Measurements from ENCODE around the gene KRT17. TPM values are rescaled to one million over a fixed set of nuclear protein-coding genes. Genes with fewer than 3 reads are reported as not detected.

The KRT17 gene
- total RNA-seq, 2 experiments from 2014 or later = not detected

DNA sequence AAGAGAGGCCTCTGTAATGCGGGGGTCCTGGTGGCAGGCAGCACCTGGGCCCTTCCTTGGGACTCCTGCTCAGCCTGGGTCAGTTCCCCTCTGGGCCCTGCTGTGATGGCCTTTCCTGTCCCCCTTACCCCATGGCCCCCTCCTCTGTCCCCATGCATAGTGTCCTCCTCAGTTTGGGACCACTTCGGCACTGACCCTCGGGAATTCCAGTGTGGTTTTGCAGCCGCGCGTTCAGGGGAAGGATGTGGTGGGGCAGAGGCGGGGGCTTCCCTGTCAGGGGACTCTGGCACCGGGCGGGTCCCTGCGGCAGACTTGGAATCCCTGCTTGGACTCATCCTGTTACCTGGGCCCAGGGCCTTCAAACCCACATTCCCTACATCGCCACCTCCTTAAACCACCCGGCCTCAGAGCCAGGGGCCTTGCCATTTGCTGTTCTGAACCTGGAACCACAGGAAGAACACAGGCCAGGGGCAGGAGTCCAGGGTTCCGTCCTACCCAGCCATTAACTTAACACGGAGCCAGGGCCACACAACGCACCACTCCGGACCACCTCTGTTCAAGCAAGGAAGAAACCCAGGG, 32.9 kb upstream of the KRT17 start:
- H3K9me3 Mint-ChIP-seq = no peaks in the 10 kb centered on the region
- no peaks in the 10 kb centered on the region for H3K36me3 Mint-ChIP-seq
- no peaks in the 10 kb centered on the region for H3K27me3 Mint-ChIP-seq
- no peak overlapping the region for H3K27ac Mint-ChIP-seq
- no peaks in the 10 kb centered on the region for H3K4me1 Mint-ChIP-seq
- H3K4me3 Mint-ChIP-seq = no peak overlapping the region
- DNase-seq = no peak

DNA sequence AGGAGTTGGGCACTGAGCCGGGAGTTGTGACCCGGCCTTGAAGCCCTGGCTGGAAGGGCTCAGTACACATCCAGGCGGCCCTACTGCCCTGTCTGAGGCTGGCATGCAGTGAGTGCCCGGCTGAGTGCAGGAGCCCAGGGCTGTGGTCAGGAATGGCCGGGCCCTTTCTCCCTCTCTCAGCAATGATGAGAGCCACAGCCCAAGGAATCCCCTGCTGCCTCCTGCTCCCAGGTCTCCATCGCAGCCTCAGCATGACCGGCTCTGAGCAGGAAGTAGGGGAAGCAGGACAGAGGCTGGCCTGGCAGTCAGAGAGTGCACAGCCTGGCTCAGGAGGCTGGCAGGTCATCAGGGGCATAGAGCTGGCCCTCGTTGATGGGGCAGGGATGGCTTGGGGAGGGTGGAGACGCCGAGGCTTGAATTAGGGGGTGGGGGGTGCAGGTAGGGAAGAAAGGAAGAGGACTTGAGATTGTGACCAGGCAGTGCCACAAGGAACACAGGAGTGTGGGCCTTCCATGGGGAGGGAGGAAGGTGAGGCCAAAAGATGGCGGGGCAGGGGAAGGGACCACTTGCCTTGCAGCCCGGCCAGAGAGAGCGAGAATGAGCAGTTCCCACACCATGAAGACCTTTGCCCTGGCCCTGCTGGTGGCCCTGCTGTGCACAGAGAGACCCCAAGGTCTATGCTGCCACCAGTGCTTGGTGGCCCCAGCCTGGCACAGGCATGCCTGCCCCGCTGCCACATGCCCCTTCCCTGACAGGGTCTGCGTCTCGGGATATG, 32.1 kb upstream of the KRT17 start:
- no peaks in the 10 kb centered on the region for H3K36me3 Mint-ChIP-seq
- H3K27me3 Mint-ChIP-seq = no peaks in the 10 kb centered on the region
- no peak overlapping the region for H3K27ac Mint-ChIP-seq

DNA sequence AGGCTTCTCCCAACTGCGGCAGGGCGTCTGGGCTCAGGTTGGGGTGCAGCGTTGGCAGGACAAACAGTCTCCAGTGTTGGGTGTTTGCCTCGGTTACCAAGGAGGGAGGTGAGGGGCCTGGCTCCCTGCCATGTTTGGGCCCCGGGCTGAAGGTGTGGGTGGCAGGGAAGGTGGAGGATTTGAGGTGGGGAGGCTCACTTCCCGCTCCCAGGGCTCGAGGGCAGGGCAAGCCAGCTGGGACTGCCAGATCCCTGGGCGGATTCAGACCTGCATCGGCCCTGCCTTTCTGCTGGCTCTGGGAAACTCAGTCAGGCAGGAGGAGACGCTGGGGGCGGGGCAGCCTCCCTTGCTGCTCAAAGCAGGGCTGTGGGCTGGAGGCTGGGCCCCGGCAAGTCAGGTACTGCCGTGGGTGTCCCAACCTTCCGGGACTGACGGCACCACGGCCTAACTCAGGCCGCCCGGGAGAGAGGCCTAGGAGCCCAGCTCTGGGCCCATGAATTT, 31.3 kb upstream of the KRT17 start:
- H3K4me3 Mint-ChIP-seq = no peak overlapping the region
- H3K9me3 Mint-ChIP-seq = no peaks in the 10 kb centered on the region
- H3K27ac Mint-ChIP-seq = no peak overlapping the region
- H3K27me3 Mint-ChIP-seq = no peaks in the 10 kb centered on the region
- no peak for DNase-seq
- no peaks in the 10 kb centered on the region for H3K36me3 Mint-ChIP-seq
- no peaks in the 10 kb centered on the region for H3K4me1 Mint-ChIP-seq

More for the DNA sequence above, 32.1 kb upstream of the KRT17 start:
- no peak for DNase-seq
- Mint-ChIP-seq H3K4me3 (no peak overlapping the region), H3K4me1 (no peaks in the 10 kb centered on the region), H3K9me3 (no peaks in the 10 kb centered on the region)

DNA sequence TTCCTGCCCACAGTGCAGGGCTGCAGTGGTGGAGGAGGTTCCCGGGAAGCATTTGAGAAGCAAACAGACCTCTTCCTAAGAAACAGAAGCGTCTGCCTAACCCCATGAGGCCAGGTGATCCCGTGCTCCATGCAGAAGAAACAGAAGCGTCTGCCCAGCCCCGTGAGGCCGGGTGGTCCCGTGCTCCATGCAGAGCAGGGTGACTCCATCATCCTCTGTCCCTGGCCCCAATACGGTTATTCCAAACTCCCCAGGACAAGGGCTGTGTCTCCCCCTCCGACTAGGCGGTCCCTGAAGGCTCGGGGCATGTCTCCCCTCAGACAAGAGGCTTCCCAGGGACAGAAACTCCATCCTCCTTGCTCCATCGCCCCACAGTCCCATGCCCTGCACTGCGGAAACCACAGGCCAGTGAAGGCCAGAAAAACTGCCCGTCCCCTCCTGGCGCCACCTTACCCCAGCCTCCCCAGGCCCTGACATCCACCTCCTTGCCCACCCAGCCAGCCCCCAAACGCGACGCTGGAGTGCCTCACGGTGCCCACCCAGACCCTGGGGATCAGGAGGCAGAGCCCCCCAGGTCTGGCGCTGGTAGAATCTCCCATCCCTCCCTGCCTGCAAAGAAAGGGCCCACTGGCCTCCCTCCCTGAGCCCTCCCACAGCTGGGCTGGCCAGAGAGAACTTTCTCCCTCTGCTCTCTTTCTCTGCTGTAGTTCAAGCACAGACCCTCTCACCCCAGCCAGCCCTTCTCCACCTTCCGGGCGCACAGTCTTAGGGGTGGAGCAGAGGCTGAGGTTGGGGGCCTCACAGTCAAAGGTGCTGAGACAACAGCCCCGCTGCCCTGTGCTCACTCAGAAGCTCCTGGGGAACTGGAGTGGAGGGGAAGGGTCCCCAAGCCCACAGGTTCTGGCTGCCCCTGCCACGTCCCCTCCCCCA, 30.6 kb upstream of the KRT17 start:
- no peaks in the 10 kb centered on the region for H3K36me3 Mint-ChIP-seq
- no peaks in the 10 kb centered on the region for H3K27me3 Mint-ChIP-seq
- no peaks in the 10 kb centered on the region for H3K9me3 Mint-ChIP-seq
- H3K4me3 Mint-ChIP-seq = no peak overlapping the region
- DNase-seq = no peak
- H3K27ac Mint-ChIP-seq = no peak overlapping the region
- H3K4me1 Mint-ChIP-seq = no peaks in the 10 kb centered on the region

DNA sequence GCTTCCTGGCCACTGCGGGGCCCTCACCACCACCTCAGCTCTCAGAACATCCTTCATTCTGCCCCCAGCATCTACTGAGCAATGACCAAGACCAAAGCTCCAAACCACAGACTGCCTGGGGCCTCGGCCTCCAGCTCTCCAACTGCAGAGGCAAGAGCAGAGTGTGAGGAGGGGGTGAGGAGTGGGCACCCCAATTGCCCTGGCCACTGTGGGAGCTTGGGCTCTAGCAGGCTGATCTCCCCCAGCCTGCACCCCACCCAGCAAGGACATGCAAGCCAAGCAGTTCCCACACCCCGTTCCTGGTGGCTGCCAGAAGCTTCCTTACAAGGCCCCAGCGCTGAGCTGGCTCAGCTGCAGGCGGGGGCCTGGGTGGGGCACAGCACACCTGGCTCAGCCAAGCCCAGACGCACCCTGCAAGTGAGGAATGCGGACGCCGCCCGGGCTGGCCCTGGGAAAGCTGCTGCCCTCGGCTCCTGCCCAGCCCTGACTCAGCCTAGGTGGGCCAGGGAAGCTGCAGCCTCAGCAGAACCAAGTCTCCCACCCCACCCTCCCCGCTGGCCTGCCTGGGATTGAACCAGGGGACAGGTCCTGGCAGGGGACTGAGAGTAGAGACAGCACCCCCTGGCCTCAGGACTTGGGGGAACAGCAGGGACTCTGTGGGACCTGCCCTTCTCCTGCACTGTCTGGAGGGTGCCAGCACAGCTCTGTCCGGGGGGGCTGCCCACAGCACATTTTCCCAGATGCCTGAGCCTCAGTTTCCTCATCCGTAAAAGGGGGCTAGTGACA, 29.7 kb upstream of the KRT17 start:
- H3K4me3 Mint-ChIP-seq = no peak overlapping the region
- no peak for DNase-seq
- no peak overlapping the region for H3K27ac Mint-ChIP-seq
- H3K9me3 Mint-ChIP-seq = no peaks in the 10 kb centered on the region
- H3K4me1 Mint-ChIP-seq = no peaks in the 10 kb centered on the region
- no peaks in the 10 kb centered on the region for H3K36me3 Mint-ChIP-seq
- no peaks in the 10 kb centered on the region for H3K27me3 Mint-ChIP-seq

DNA sequence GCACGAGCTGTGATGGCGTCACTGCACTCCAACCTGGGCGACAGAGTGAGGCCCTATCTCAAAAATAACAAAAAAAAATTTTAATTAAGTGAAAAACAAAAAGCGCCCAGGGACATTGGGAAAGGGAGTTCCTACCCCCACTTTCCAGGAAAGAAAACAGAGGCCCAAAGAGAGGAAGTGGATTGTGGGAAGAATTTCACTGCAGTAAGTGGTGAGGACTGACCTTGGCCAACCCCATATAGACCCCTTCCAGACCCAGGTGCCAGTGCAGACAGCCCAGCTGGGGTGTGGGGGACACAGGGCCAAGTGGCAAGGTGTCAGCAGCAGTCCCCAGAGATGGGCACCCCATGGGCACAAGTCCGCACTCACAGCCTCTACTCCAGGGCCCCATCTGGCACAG, 29.0 kb upstream of the KRT17 start:
- H3K9me3 Mint-ChIP-seq = no peaks in the 10 kb centered on the region
- no peak for DNase-seq
- H3K36me3 Mint-ChIP-seq = no peaks in the 10 kb centered on the region
- H3K27me3 Mint-ChIP-seq = no peaks in the 10 kb centered on the region
- H3K4me1 Mint-ChIP-seq = peaks cover 2% of the 10 kb centered on the region
- H3K27ac Mint-ChIP-seq = no peak overlapping the region
- H3K4me3 Mint-ChIP-seq = no peak overlapping the region

DNA sequence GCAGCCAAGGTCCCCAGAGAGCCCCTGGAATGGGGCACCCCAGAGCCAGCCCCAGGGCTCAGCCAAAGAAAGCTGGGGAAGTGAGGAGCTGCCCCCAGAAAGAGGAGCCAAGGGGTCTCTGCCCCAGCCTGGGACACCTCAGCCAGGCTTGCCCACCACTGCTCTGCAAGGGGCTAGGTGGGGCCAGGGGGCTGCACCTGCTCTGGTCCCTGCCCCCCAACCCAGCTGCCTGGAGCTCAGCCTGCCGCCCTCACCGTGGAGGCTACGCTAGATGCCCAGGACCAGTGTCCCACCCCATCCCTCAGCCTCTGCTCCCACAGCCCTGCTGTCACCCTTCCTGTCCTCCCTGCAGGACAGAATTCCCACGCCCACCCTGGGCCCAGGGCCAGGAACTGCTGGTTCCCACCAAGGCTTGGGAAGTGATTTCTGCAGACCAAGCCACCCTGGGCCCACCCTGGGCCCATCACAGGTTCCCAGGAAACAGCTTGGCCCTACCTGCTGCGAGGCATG, 28.1 kb upstream of the KRT17 start:
- no peaks in the 10 kb centered on the region for H3K36me3 Mint-ChIP-seq
- H3K27ac Mint-ChIP-seq = no peak overlapping the region
- no peaks in the 10 kb centered on the region for H3K9me3 Mint-ChIP-seq

DNA sequence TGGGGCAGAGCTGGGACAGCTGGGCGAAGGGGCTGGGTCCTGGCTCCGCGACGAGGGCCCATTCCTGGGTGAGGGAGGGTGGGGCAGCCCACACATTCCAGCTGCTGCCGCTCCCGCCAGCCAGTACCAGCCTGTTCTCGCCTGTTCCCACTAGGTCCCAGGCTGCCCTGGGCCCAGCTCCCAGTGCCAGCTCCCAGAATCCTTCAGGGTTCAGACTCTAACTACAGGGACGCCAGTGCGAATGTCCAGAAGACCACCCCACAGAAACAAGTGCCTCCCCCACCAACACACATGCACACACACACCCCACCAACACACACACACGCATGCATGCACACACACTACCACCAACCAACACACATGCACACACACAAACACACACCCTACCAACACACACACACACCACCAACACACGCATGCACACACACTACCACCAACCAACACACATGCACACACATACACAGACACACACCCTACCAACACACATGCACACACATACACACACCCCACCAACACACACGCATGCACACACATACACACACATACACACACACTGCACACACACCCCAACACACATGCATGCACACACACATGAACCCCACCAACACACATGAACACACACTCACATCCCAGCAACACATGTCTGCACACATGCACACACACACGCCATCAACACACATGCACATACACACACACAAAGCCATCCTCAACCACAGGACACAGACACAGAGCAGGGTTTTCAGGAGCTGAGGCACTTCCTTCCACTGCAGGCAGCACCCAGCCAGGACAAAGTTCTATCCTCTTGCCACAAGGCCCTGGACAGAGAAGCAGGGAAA, 27.5 kb upstream of the KRT17 start:
- Mint-ChIP-seq H3K4me1 (peaks cover 5% of the 10 kb centered on the region), H3K27me3 (no peaks in the 10 kb centered on the region), H3K27ac (no peak overlapping the region), H3K4me3 (no peak overlapping the region), H3K36me3 (no peaks in the 10 kb centered on the region), H3K9me3 (no peaks in the 10 kb centered on the region)
- DNase-seq = no peak

More for the DNA sequence above, 28.1 kb upstream of the KRT17 start:
- peaks cover 5% of the 10 kb centered on the region for H3K4me1 Mint-ChIP-seq
- H3K4me3 Mint-ChIP-seq = no peak overlapping the region
- no peak for DNase-seq
- no peaks in the 10 kb centered on the region for H3K27me3 Mint-ChIP-seq

DNA sequence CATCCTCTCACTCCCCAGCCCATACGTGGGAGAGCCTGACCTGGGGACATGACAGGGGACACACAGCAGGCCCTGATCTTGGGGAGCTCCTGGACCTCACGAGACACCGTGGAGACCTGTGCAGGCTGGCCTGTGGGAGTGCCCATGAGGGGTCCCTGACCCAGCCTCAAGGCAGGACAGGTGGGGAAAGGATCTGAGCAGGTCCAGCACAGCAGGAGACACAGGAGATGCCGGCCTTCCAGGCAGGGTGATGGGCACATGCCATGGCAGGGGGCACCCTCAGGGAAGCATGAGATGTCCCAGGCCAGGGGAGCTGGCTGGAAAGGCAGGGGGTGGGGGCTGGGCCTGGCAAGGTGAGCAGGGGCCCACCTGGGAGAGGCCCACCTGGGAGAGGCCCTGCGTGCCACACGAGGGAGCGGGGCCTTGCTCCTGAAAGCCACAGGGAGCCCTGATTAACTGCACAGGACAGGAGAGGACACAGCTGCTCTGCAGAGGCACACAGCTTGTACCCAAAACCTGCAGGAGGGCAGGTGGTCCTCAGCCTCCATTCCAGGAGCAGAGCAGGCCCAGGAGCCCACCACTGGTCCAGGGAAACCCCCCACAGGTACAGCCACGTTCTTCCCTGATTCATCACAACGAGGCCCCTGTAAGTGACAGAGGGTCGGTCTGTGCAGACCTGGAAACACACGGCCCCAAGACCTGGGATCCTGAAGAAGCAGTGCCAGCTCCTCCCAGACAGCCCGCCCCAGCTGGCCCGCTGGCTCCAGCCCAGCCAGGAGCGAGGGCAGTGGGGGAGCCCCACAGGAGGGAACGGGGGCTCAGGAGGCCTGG, 26.6 kb upstream of the KRT17 start:
- Mint-ChIP-seq H3K4me3 (no peak overlapping the region), H3K27ac (no peak overlapping the region), H3K9me3 (no peaks in the 10 kb centered on the region), H3K4me1 (peaks cover 5% of the 10 kb centered on the region), H3K27me3 (no peaks in the 10 kb centered on the region), H3K36me3 (no peaks in the 10 kb centered on the region)
- DNase-seq = no peak

DNA sequence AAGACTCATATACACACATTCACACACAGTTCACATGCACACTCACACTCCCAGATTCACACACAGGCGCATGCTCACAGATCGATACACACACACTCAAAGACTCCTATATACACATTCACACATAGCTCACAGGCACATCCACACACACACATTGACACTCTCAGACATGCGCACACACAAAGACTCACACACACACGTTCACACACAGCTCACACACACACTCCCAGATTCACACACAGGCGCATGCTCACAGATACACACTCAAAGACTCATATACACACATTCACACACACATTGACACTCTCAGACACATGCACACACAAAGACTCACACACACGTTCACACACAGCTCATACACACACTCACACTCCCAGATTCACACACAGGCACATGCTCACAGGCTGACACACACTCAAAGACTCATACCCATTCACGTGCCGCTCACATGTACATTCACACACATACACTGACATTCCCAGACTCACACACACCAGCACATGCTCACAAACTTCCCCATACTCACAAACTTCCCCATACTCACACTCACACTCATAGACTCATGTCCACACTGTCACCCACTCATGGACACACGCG, 25.6 kb upstream of the KRT17 start:
- Mint-ChIP-seq H3K27ac (no peak overlapping the region), H3K9me3 (no peaks in the 10 kb centered on the region), H3K27me3 (no peaks in the 10 kb centered on the region), H3K4me3 (no peak overlapping the region), H3K36me3 (no peaks in the 10 kb centered on the region), H3K4me1 (peaks cover 5% of the 10 kb centered on the region)
- DNase-seq = no peak

DNA sequence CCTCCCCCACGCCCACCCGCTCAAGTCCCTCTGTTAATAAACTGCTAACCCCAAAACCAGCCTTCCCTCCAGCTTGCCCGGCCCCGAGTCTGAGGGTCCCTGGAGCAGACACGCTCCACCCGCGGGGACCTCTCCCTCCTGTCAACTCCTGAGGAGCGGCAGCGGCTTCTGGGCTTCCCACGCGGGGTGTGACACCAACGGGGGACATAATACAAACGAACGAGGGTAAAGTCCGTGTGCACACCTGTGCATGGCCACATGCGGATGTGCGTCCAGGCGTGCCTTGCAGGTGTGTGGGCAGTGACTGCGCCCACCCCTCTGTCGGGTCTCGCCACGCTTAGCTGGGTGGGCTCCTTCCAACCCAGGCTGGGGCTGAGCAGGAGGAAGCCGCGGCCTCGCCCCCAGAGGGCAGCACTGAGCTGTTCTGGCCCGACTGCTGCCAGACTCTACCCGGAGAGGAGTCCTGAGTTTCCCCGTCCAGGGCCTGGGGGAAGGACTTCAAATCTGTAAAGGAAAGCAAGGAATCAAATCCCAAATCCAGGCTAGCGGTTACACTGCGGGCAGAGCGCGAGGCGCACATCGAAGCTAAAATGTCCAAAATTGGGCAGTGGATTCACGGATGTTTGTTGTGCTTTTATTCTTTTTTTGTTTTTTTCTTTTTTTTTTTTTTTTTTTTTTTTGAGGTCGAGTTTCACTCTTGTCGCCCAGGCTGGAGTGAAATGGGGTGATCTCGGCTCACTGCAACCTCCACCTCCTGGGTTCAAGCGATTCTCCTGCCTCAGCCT, 24.2 kb upstream of the KRT17 start:
- Mint-ChIP-seq H3K27me3 (no peaks in the 10 kb centered on the region), H3K36me3 (no peaks in the 10 kb centered on the region), H3K9me3 (no peaks in the 10 kb centered on the region), H3K4me1 (peaks cover 5% of the 10 kb centered on the region), H3K27ac (peak overlapping the region; percentile 64), H3K4me3 (peak overlapping the region; percentile 60)
- peak; percentile 86 for DNase-seq

DNA sequence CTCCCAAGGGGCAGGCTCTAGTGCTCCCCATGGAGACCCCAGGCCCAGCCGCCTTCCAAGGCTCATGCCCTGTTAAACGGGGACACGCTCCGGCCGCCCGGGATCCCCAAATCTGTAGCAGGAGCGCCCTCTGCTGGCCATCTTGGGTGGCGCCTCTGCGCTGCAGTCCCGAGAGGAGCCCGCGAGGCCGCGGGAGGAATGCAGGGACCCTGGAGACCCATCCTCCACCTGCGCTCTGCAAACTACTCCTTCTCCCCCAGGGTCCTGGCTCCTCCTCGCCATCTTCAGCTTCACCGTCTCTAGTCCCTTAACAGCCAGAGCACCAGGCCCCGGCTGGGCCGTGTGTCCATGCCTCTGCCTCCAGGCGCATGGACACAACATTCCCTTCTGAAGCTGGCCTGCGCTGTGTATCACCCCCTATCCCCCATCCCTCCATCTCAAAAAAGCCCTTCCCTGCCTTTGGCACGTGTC, 23.6 kb upstream of the KRT17 start:
- DNase-seq = peak; percentile 86
- Mint-ChIP-seq H3K36me3 (no peaks in the 10 kb centered on the region), H3K27me3 (no peaks in the 10 kb centered on the region), H3K27ac (no peak overlapping the region), H3K4me1 (peaks cover 5% of the 10 kb centered on the region), H3K9me3 (no peaks in the 10 kb centered on the region), H3K4me3 (peak overlapping the region; percentile 60)

All from activated naive CD8-positive, alpha-beta T cell treated with anti-CD3 and anti-CD28 coated beads for 36 hours (primary cell).